HL-60 (cell line): ENCODE data around the gene TUBGCP6.

Experiments used
- DNase-seq, 2 experiments: peaks; one replicate each; pipeline ENCODE4 v3.0.0-alpha.2; 2010 to 2020; ENCODE audit warnings: low read depth in 1 of 2, low spot score in 1 of 2
- H3K27ac ChIP-seq: fragments of 250-450 bp; sonication (Bioruptor Pico); replicated peaks from 2 replicates; pipeline ENCODE4 v1.5.1; 2020; ENCODE audit warnings: mild to moderate bottlenecking, moderate library complexity
- H3K27me3 ChIP-seq: fragments of 250-450 bp; sonication (Bioruptor Pico); 2 replicates; pipeline ENCODE4 v1.5.1; 2021; ENCODE audit warnings: mild to moderate bottlenecking, moderate library complexity; ENCODE audit not compliant: insufficient read depth, poor library complexity, severe bottlenecking
- H3K4me3 ChIP-seq: replicated peaks from 2 replicates; pipeline ENCODE4 v1.5.1; 2011; ENCODE audit warnings: mild to moderate bottlenecking, control low read depth, low read length; ENCODE audit not compliant: insufficient read depth
- CTCF ChIP-seq: IDR thresholded peaks from one replicate; pipeline ENCODE4 v1.5.1; 2011; ENCODE audit warnings: low read length, control low read depth, inconsistent platforms; ENCODE audit not compliant: insufficient read depth
- GABPA ChIP-seq: IDR thresholded peaks from 2 replicates; pipeline ENCODE4 v1.6.1; 2012; ENCODE audit warnings: low read depth
- POLR2AphosphoS5 ChIP-seq: IDR thresholded peaks from 2 replicates; pipeline ENCODE4 v1.6.1; 2012; ENCODE audit warnings: low read depth
- REST ChIP-seq: IDR thresholded peaks from 2 replicates; pipeline ENCODE4 v1.6.1; 2012; ENCODE audit warnings: low read depth; ENCODE audit not compliant: insufficient replicate concordance
- SPI1 ChIP-seq: IDR thresholded peaks from 2 replicates; pipeline ENCODE4 v1.6.1; 2012; ENCODE audit warnings: low read depth, mild to moderate bottlenecking, borderline replicate concordance
- long read RNA-seq: library from polyadenylated mRNA; unstranded; transcript quantifications from one replicate; pipeline ENCODE4 v2.0.0, GENCODE V29; 2020

TUBGCP6 gene
- long read RNA-seq, full-length matches to known transcripts = 1 of 51 reads
- long read RNA-seq, partial matches to known transcripts = 30 of 51 reads
- long read RNA-seq, other reads (novel, unspliced or antisense) = 20 of 51 reads

- no peaks in the 10 kb centered on the region for H3K27me3 ChIP-seq
- peak; percentile 84 to 92 for DNase-seq
- peak within 1 kb of the TSS; percentile 96 for H3K4me3 ChIP-seq
- no peak for TF ChIP-seq REST
- peak; percentile 93 for TF ChIP-seq GABPA
- peak; percentile 87 for TF ChIP-seq POLR2AphosphoS5
- TF ChIP-seq CTCF = no peak
- H3K27ac ChIP-seq = peak within 1 kb of the TSS; percentile 82
Measured at GRCh38 chr22:50244420-50245213, at the start of gene TUBGCP6. Gene TUBGCP6, minus strand, starts transcription at chr22:50245023. Its CDS starts 564 bp downstream, at chr22:50244459.

DNA sequence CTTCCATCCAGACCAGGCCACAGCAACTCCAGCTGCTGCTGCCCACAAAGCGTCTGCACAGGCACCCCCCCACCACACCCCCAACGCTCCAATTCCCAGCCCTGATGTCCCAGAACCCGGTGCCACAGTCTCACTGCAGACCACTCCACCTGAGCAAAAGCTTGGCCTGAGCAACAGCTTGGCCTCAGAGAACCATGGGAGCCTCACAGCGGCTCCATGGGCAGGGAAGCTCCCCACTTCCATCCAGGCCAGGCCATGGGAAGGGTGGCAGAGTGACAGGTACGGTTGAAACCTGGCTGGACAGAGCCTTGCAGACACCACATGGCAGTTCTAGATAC lies 49.5 kb upstream of the TUBGCP6 start:
- TF ChIP-seq CTCF = no peak
- TF ChIP-seq GABPA = no peak
- TF ChIP-seq POLR2AphosphoS5 = no peak
- TF ChIP-seq SPI1 = no peak
- no peak overlapping the region for H3K27ac ChIP-seq
- no peaks in the 10 kb centered on the region for H3K27me3 ChIP-seq
- H3K4me3 ChIP-seq = no peak overlapping the region
- no peak for DNase-seq

- TF ChIP-seq SPI1 = peak; percentile 39; the same call in 1 of the 2 replicates
- TF ChIP-seq POLR2AphosphoS5 = no peak
- no peak for TF ChIP-seq REST
- no peak overlapping the region for H3K4me3 ChIP-seq
- no peak overlapping the region for H3K27ac ChIP-seq
- H3K27me3 ChIP-seq = no peaks in the 10 kb centered on the region
- DNase-seq = no peak
Measured at GRCh38 chr22:50293441-50294318, 48.9 kb upstream of the TUBGCP6 start.

DNA sequence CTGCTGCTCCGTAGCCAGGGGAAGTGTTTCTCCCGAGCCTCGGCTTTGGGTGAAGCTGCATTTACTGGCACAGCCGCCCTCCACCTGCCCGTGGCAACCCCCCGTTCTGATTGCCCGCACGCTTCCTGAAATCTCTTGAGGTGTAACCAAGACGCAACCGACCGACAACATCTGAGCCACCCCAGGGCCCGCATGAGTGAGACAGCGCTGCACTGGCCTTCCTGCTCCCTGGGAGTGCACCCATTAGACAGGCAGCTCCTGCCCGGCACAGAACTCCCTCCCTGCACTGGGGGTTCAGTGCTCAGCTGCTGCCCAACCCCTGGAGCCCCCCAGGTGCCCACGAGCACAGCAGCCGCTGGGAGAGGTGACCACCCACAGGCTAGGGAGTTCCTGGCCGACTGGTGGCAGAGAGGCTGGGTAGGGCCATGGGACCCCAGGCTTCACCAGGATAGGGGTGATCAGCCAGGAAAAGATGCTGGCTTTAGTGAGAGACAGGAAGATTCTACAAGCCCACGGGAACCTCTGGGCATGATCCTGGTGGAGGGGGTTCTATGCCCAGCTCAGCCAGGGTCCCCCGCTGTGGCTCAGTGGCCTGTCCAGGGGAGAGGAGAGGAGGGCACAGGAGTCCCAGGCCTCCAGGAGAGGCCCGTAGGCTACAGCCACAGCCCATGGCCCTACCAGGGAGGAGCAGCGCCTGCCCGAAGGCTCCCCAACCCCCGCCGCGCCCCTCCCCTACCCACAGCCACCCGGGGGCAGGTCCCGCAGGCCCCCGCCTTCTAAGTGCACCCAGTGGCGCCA lies 48.0 kb upstream of the TUBGCP6 start:
- H3K4me3 ChIP-seq = no peak overlapping the region
- no peak overlapping the region for H3K27ac ChIP-seq
- no peak for TF ChIP-seq GABPA
- no peak for TF ChIP-seq SPI1
- TF ChIP-seq CTCF = no peak
- no peak for TF ChIP-seq POLR2AphosphoS5
- TF ChIP-seq REST = no peak
- H3K27me3 ChIP-seq = no peaks in the 10 kb centered on the region
- DNase-seq = peak in 1 of 2 experiments; percentile 52
